ENCODE data around the gene GAL3ST1.
"Not testable (repeated sequence)": the region's sequence is repeated elsewhere in the genome, so short reads cannot be mapped to it uniquely, and the experiment has no call there.

Gene GAL3ST1

GRCh38 chr22:30596886-30597285 is 22.4 kb upstream of the GAL3ST1 start:
- DNase-seq (ENCODE audit: low spot score): no peak

- DNase-seq (ENCODE audit: low spot score): no peak
These were observed 21.7 kb upstream of the GAL3ST1 start for GRCh38 chr22:30596199-30596598.

GRCh38 chr22:30592360-30592713 is 17.9 kb upstream of the GAL3ST1 start:
- not testable (repeated sequence) for DNase-seq (ENCODE audit: low spot score)

- peak; percentile 96 for DNase-seq (ENCODE audit: low spot score)
These were observed 17.3 kb upstream of the GAL3ST1 start, which contains the start of gene PES1 for GRCh38 chr22:30591588-30592359. TSS of gene PES1 (minus strand) at chr22:30591910. CDS start at chr22:30591833, 77 bp downstream.

GRCh38 chr22:30591191-30591587 is 16.7 kb upstream of the GAL3ST1 start:
- no peak for DNase-seq (ENCODE audit: low spot score)

- DNase-seq (ENCODE audit: low spot score): no peak
These were observed 11.9 kb upstream of the GAL3ST1 start for GRCh38 chr22:30586414-30586813.

- DNase-seq (ENCODE audit: low spot score): no peak
These were observed 10.0 kb upstream of the GAL3ST1 start for GRCh38 chr22:30584441-30584840.

- DNase-seq (ENCODE audit: low spot score): no peak
These were observed 8.5 kb upstream of the GAL3ST1 start for GRCh38 chr22:30582788-30583545.

- no peak for DNase-seq (ENCODE audit: low spot score)
These were observed 7.6 kb upstream of the GAL3ST1 start for GRCh38 chr22:30582051-30582450.

GRCh38 chr22:30580896-30581295 is 6.4 kb upstream of the GAL3ST1 start:
- no peak for DNase-seq (ENCODE audit: low spot score)

- no peak for DNase-seq (ENCODE audit: low spot score)
These were observed 4.0 kb upstream of the GAL3ST1 start for GRCh38 chr22:30578481-30578880.

- DNase-seq (ENCODE audit: low spot score): no peak
These were observed 1.4 kb upstream of the GAL3ST1 start for GRCh38 chr22:30575859-30576258.

- DNase-seq (ENCODE audit: low spot score): no peak
These were observed 669 bp upstream of the GAL3ST1 start for GRCh38 chr22:30574997-30575671.

GRCh38 chr22:30573594-30574094 is 821 bp downstream of the GAL3ST1 start:
- no peak for DNase-seq (ENCODE audit: low spot score)

GRCh38 chr22:30572840-30573593 is 1.4 kb downstream of the GAL3ST1 start:
- no peak for DNase-seq (ENCODE audit: low spot score)

GRCh38 chr22:30572210-30572609 is 2.3 kb downstream of the GAL3ST1 start:
- no peak for DNase-seq (ENCODE audit: low spot score)

GRCh38 chr22:30569674-30570202 is 4.7 kb downstream of the GAL3ST1 start:
- DNase-seq (ENCODE audit: low spot score): no peak

- DNase-seq (ENCODE audit: low spot score): no peak
These were observed 6.2 kb downstream of the GAL3ST1 start for GRCh38 chr22:30568137-30568805.

- DNase-seq (ENCODE audit: low spot score): not testable (repeated sequence)
These were observed 7.2 kb downstream of the GAL3ST1 start for GRCh38 chr22:30567277-30567676.

- DNase-seq (ENCODE audit: low spot score): no peak
These were observed 8.3 kb downstream of the GAL3ST1 start for GRCh38 chr22:30566125-30566524.

- DNase-seq (ENCODE audit: low spot score): no peak
These were observed 9.1 kb downstream of the GAL3ST1 start for GRCh38 chr22:30565341-30565740.

Data from CD4-positive, alpha-beta T cell treated with Interleukin-15 for 4 hours (primary cell).